Measurements from ENCODE around the gene NR2F1. TPM values are rescaled to one million over a fixed set of nuclear protein-coding genes. Genes with fewer than 3 reads are reported as not detected.

NR2F1 gene
- total RNA-seq, 1 donor from 2014 or later: 97.2 TPM

- no peak overlapping the region for H3K4me3 ChIP-seq
- no peak for DNase-seq (ENCODE audit: extremely low spot score in 2 of 2)
- no peaks in the 10 kb centered on the region for H3K9me3 ChIP-seq
- peaks cover 32% of the 10 kb centered on the region for H3K4me1 ChIP-seq
- no peaks in the 10 kb centered on the region for H3K36me3 ChIP-seq
- TF ChIP-seq POLR2AphosphoS5 (IDR thresholded peaks at IDR 0.05; ENCODE audit: insufficient read depth in 1 of 2, low read depth in 1 of 2) (peak in 1 of 2 donors; percentile 23), CTCF (IDR thresholded peaks at IDR 0.05) (no peak), POLR2A (IDR thresholded peaks at IDR 0.05) (no peak)
- H3K27ac ChIP-seq: peak overlapping the region; percentile 62
- intact Hi-C loops (cut with DNase I): no loop called here
- H3K27me3 ChIP-seq: no peaks in the 10 kb centered on the region
These were observed 11.8 kb downstream of the NR2F1 start for GRCh38 chr5:93594591-93595419.

GRCh38 chr5:93595420-93596147 is 12.6 kb downstream of the NR2F1 start:
- intact Hi-C loops (cut with DNase I): no loop called here
- no peaks in the 10 kb centered on the region for H3K36me3 ChIP-seq
- no peak overlapping the region for H3K4me3 ChIP-seq
- H3K9me3 ChIP-seq: no peaks in the 10 kb centered on the region
- H3K27me3 ChIP-seq: no peaks in the 10 kb centered on the region
- H3K27ac ChIP-seq: peak overlapping the region; percentile 62
- H3K4me1 ChIP-seq: peaks cover 32% of the 10 kb centered on the region
- TF ChIP-seq CTCF (IDR thresholded peaks at IDR 0.05) (no peak), POLR2A (IDR thresholded peaks at IDR 0.05) (no peak), POLR2AphosphoS5 (IDR thresholded peaks at IDR 0.05; ENCODE audit: insufficient read depth in 1 of 2, low read depth in 1 of 2) (no peak)
- DNase-seq (ENCODE audit: extremely low spot score in 2 of 2): no peak

- H3K36me3 ChIP-seq: no peaks in the 10 kb centered on the region
- TF ChIP-seq CTCF (IDR thresholded peaks at IDR 0.05) (no peak), POLR2A (IDR thresholded peaks at IDR 0.05) (no peak), POLR2AphosphoS5 (IDR thresholded peaks at IDR 0.05; ENCODE audit: insufficient read depth in 1 of 2, low read depth in 1 of 2) (no peak)
- no peaks in the 10 kb centered on the region for H3K27me3 ChIP-seq
- H3K9me3 ChIP-seq: no peaks in the 10 kb centered on the region
- peaks cover 31% of the 10 kb centered on the region for H3K4me1 ChIP-seq
- H3K27ac ChIP-seq: peak overlapping the region; percentile 77
- intact Hi-C loops (cut with DNase I): no loop called here
- no peak for DNase-seq (ENCODE audit: extremely low spot score in 2 of 2)
- H3K4me3 ChIP-seq: no peak overlapping the region
These were observed 13.3 kb downstream of the NR2F1 start for GRCh38 chr5:93596310-93596675.

- H3K36me3 ChIP-seq: no peaks in the 10 kb centered on the region
- peaks cover 25% of the 10 kb centered on the region for H3K4me1 ChIP-seq
- no peaks in the 10 kb centered on the region for H3K27me3 ChIP-seq
- H3K9me3 ChIP-seq: no peaks in the 10 kb centered on the region
- H3K27ac ChIP-seq: peak overlapping the region; percentile 77
- peak in 1 of 2 donors; percentile 80 for DNase-seq (ENCODE audit: extremely low spot score in 2 of 2)
- intact Hi-C loops (cut with DNase I): no loop called here
- TF ChIP-seq POLR2AphosphoS5 (IDR thresholded peaks at IDR 0.05; ENCODE audit: insufficient read depth in 1 of 2, low read depth in 1 of 2) (no peak), POLR2A (IDR thresholded peaks at IDR 0.05) (no peak), CTCF (IDR thresholded peaks at IDR 0.05) (no peak)
- no peak overlapping the region for H3K4me3 ChIP-seq
These were observed 13.9 kb downstream of the NR2F1 start for GRCh38 chr5:93596676-93597490.

All from vagina (tissue), 2 donors.